Measurements from ENCODE around the gene OR52I1. TPM values are rescaled to one million over a fixed set of nuclear protein-coding genes. Genes with fewer than 3 reads are reported as not detected.

OR52I1 gene
- total RNA-seq, 1 experiment from 2014 or later: not detected

DNA sequence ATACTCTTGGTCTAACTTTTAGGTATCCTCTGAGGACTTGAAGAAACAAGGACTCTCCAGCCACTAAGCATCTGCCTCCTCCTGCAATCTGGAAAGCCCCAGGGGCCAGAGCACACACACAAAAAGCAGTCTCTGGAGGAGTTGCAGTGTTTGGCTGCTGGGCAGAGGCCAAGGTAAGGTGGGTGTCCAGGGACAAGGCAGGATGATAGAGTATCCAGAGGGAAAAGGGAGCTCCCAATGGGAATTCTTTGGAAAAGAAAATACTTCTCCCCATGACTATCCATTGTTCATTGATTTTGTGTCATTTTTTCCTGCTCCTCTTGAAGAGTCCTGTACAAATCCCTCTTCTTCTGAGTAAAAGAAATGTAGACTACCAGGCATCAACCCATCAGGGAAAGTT lies 12.4 kb upstream of the OR52I1 start, which contains the start of gene OR52I2:
OR52I2 (plus strand) TSS at position 301 of the 400 bp plus-strand sequence.
- Histone ChIP-seq H3K27me3 (replicated peaks; ENCODE audit: insufficient read depth, low read depth, low read length, poor library complexity) (peaks cover 6% of the 10 kb centered on the region), H3K9me3 (ENCODE audit: low read depth, low read length, poor library complexity, severe bottlenecking) (no peaks in the 10 kb centered on the region), H3K4me3 (ENCODE audit: low read depth, low read length, poor library complexity, severe bottlenecking) (no peak within 1 kb of the TSS), H3K27ac (ENCODE audit: low read depth, low read length, poor library complexity, severe bottlenecking) (no peak within 1 kb of the TSS), H3K36me3 (ENCODE audit: insufficient read depth, low read length, poor library complexity, severe bottlenecking) (no peaks in the 10 kb centered on the region), H3K4me1 (ENCODE audit: insufficient read depth, low read length, poor library complexity, severe bottlenecking) (no peaks in the 10 kb centered on the region)
- intact Hi-C loops (cut with micrococcal nuclease; ENCODE audit: unreplicated experiment): no loop called here
- no peak for DNase-seq (ENCODE audit: low spot score)
- POLR2A ChIA-PET (ENCODE audit: low non-redundant PET): no interaction called here
- no peak for TF ChIP-seq CTCF (conservative IDR thresholded peaks at IDR 0.05; ENCODE audit: low read depth, low read length)
- no peak for TF ChIP-seq EZH2 (IDR thresholded peaks at IDR 0.05; ENCODE audit: borderline replicate concordance, low read depth, low read length, poor library complexity, severe bottlenecking)
- no TSS peak for BruUV-seq (replicated peaks)
- CTCF ChIA-PET: no interaction called here

- H3K36me3 ChIP-seq (ENCODE audit: insufficient read depth, low read length, poor library complexity, severe bottlenecking): no peaks in the 10 kb centered on the region
- H3K4me3 ChIP-seq (ENCODE audit: low read depth, low read length, poor library complexity, severe bottlenecking): no peak overlapping the region
- no peak for DNase-seq (ENCODE audit: low spot score)
- BruUV-seq (replicated peaks): no TSS peak
- H3K4me1 ChIP-seq (ENCODE audit: insufficient read depth, low read length, poor library complexity, severe bottlenecking): no peaks in the 10 kb centered on the region
- H3K9me3 ChIP-seq (ENCODE audit: low read depth, low read length, poor library complexity, severe bottlenecking): no peaks in the 10 kb centered on the region
- no peaks in the 10 kb centered on the region for H3K27me3 ChIP-seq (replicated peaks; ENCODE audit: insufficient read depth, low read depth, low read length, poor library complexity)
- intact Hi-C loops (cut with micrococcal nuclease; ENCODE audit: unreplicated experiment): no loop called here
- H3K27ac ChIP-seq (ENCODE audit: low read depth, low read length, poor library complexity, severe bottlenecking): no peak overlapping the region
- TF ChIP-seq CTCF (conservative IDR thresholded peaks at IDR 0.05; ENCODE audit: low read depth, low read length): no peak
- no peak for TF ChIP-seq EZH2 (IDR thresholded peaks at IDR 0.05; ENCODE audit: borderline replicate concordance, low read depth, low read length, poor library complexity, severe bottlenecking)
- CTCF ChIA-PET: no interaction called here
- POLR2A ChIA-PET (ENCODE audit: low non-redundant PET): no interaction called here
Observed at GRCh38 chr11:4589017-4589416, 4.8 kb upstream of the OR52I1 start.

DNA sequence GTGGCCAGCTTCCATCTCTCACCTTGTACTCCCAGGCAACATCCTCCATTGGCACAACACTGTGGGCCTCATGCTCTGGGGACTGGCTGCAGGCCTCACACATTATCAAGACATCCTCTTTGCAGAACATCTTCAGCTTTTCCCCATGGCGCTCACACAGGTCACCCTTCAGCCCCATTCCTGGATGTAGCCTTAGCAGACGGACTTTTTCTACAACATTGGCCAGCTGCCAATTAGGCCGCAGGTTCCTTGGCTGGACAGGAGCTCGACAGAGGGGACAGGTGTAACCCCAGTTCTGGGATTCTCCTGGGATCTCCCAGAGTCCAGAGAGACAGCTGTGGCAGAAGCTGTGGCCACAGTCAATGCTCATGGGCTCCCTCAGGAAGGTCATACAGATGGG lies 11.2 kb downstream of the OR52I1 start:
- no TSS peak for BruUV-seq (replicated peaks)
- no peak overlapping the region for H3K27ac ChIP-seq (ENCODE audit: low read depth, low read length, poor library complexity, severe bottlenecking)
- no peaks in the 10 kb centered on the region for H3K9me3 ChIP-seq (ENCODE audit: low read depth, low read length, poor library complexity, severe bottlenecking)
- ChIA-PET POLR2A (ENCODE audit: low non-redundant PET) (no interaction called here), CTCF (no interaction called here)
- TF ChIP-seq EZH2 (IDR thresholded peaks at IDR 0.05; ENCODE audit: borderline replicate concordance, low read depth, low read length, poor library complexity, severe bottlenecking) (no peak), CTCF (conservative IDR thresholded peaks at IDR 0.05; ENCODE audit: low read depth, low read length) (no peak)
- no peaks in the 10 kb centered on the region for H3K27me3 ChIP-seq (replicated peaks; ENCODE audit: insufficient read depth, low read depth, low read length, poor library complexity)
- intact Hi-C loops (cut with micrococcal nuclease; ENCODE audit: unreplicated experiment): no loop called here
- no peaks in the 10 kb centered on the region for H3K4me1 ChIP-seq (ENCODE audit: insufficient read depth, low read length, poor library complexity, severe bottlenecking)
- DNase-seq (ENCODE audit: low spot score): no peak
- H3K4me3 ChIP-seq (ENCODE audit: low read depth, low read length, poor library complexity, severe bottlenecking): no peak overlapping the region
- no peaks in the 10 kb centered on the region for H3K36me3 ChIP-seq (ENCODE audit: insufficient read depth, low read length, poor library complexity, severe bottlenecking)
